SK-N-SH (cell line): ENCODE results near the gene ABCE1. TPM values are rescaled to one million over a fixed set of nuclear protein-coding genes. Genes with fewer than 3 reads are reported as not detected.

ENCODE experiments used
- CTCF ChIA-PET: fragments of 300-600, 350-600 bp; formaldehyde crosslinking; extraction: SDS; loops from one replicate; lab custom pipeline; 2021; lab: Yijun Ruan, JAX
- POLR2A ChIA-PET: fragments of 350-600 bp; sonication (Branson Sonifier 250); formaldehyde crosslinking; extraction: SDS; loops from one replicate; lab custom pipeline; 2020; ENCODE audit warnings: antibody characterized with exemption, inconsistent platforms; lab: Yijun Ruan, JAX
- DNase-seq: peaks from one replicate; pipeline ENCODE4 v3.0.0; 2012
- H2AFZ ChIP-seq: fragments of 200-600 bp; sonication (generic); 2 replicates; pipeline ENCODE4 v1.8.1; 2016; ENCODE audit warnings: antibody characterized with exemption, mild to moderate bottlenecking, low read depth
- H3F3A ChIP-seq: fragments of 200-600 bp; sonication (generic); replicated peaks from 2 replicates; pipeline ENCODE3; 2016; ENCODE audit warnings: antibody characterized with exemption, mild to moderate bottlenecking; ENCODE audit not compliant: insufficient read depth
- H3K27ac ChIP-seq, 2 experiments: fragments of 200-500 bp in 1 of 2; fragments of 200-600 bp in 1 of 2; sonication (Bioruptor generic) in 1 of 2; sonication (generic), shearing (Covaris generic) in 1 of 2; 2 replicates each; pipeline versions ENCODE4 v1.5.1 to v1.6.1; 2014 to 2016; ENCODE audit warnings: low read depth in 2 of 2, inconsistent platforms in 1 of 2, low read length in 1 of 2, mild to moderate bottlenecking in 1 of 2, mixed read lengths in 1 of 2
- H3K27me3 ChIP-seq: fragments of 200-600 bp; sonication (generic), shearing (Covaris generic); 2 replicates; pipeline ENCODE4 v1.6.1; 2016; ENCODE audit warnings: mixed run types; ENCODE audit not compliant: insufficient read depth
- H3K36me3 ChIP-seq, 2 experiments: fragments of 200-500 bp in 1 of 2; fragments of 200-600 bp in 1 of 2; sonication (Bioruptor generic) in 1 of 2; sonication (generic) in 1 of 2; replicated peaks in 1 of 2; 2 replicates each; pipeline versions ENCODE3 to v1.5.1; 2014 to 2016; ENCODE audit warnings: low read length in 1 of 2, mild to moderate bottlenecking in 1 of 2; ENCODE audit not compliant: insufficient read depth in 2 of 2, control insufficient read depth in 1 of 2
- H3K4me1 ChIP-seq, 2 experiments: fragments of 200-500 bp in 1 of 2; fragments of 200-600 bp in 1 of 2; sonication (Bioruptor generic) in 1 of 2; sonication (generic), shearing (Covaris generic) in 1 of 2; 2 replicates each; pipeline versions ENCODE4 v1.5.1 to v1.6.1; 2014 to 2016; ENCODE audit warnings: low read depth in 1 of 2, low read length in 1 of 2, mixed run types in 1 of 2; ENCODE audit not compliant: insufficient read depth in 2 of 2, control insufficient read depth in 1 of 2
- H3K4me2 ChIP-seq: fragments of 200-600 bp; sonication (generic), shearing (Covaris generic); 2 replicates; pipeline ENCODE4 v1.6.1; 2017; ENCODE audit warnings: mixed run types
- H3K4me3 ChIP-seq, 2 experiments: fragments of 200-500 bp in 1 of 2; fragments of 200-600 bp in 1 of 2; sonication (Bioruptor generic) in 1 of 2; sonication (generic), shearing (Covaris generic) in 1 of 2; 2 replicates each; pipeline versions ENCODE4 v1.5.1 to v1.8.1; 2014 to 2016; ENCODE audit warnings: low read depth in 2 of 2, inconsistent platforms in 1 of 2, low read length in 1 of 2, mild to moderate bottlenecking in 1 of 2, mixed read lengths in 1 of 2, moderate library complexity in 1 of 2
- H3K79me2 ChIP-seq: fragments of 200-600 bp; sonication (generic); 2 replicates; pipeline ENCODE4 v1.8.1; 2017; ENCODE audit warnings: mild to moderate bottlenecking; ENCODE audit not compliant: insufficient read depth
- H3K9ac ChIP-seq: fragments of 200-600 bp; sonication (generic); 2 replicates; pipeline ENCODE4 v1.6.1; 2017; ENCODE audit warnings: mixed run types
- H3K9me2 ChIP-seq: fragments of 200-600 bp; sonication (generic); 2 replicates; pipeline ENCODE4 v1.6.1; 2017; ENCODE audit warnings: mixed run types
- H3K9me3 ChIP-seq: fragments of 200-600 bp; sonication (generic); 2 replicates; pipeline ENCODE4 v1.6.1; 2017; ENCODE audit warnings: mixed run types, mild to moderate bottlenecking, moderate library complexity
- H4K20me1 ChIP-seq: fragments of 200-600 bp; sonication (generic); 2 replicates; pipeline ENCODE4 v1.6.1; 2017; ENCODE audit warnings: mild to moderate bottlenecking, mixed run types; ENCODE audit not compliant: insufficient read depth
- ELF1 ChIP-seq: IDR thresholded peaks from 2 replicates; pipeline ENCODE4 v1.4.0; 2012
- FOSL2 ChIP-seq: IDR thresholded peaks from 2 replicates; pipeline ENCODE4 v1.4.0; 2012; ENCODE audit warnings: low read depth, mild to moderate bottlenecking, moderate library complexity, borderline replicate concordance
- FOXJ3 ChIP-seq: sonication (generic); formaldehyde crosslinking; IDR thresholded peaks from 2 replicates; pipeline ENCODE4 v1.5.1; 2020; ENCODE audit warnings: mild to moderate bottlenecking, missing genetic modification reagents
- FOXM1 ChIP-seq: IDR thresholded peaks from 2 replicates; pipeline ENCODE4 v1.4.0; 2012; ENCODE audit warnings: low read depth, mild to moderate bottlenecking
- IRF3 ChIP-seq: fragments of 150-350 bp; IDR thresholded peaks from 2 replicates; pipeline ENCODE4 v1.6.1; 2016; ENCODE audit warnings: mild to moderate bottlenecking, low read depth, low read length
- JUND ChIP-seq: IDR thresholded peaks from 2 replicates; pipeline ENCODE4 v1.4.0; 2012
- MEF2A ChIP-seq: IDR thresholded peaks from 2 replicates; pipeline ENCODE4 v1.4.0; 2012; ENCODE audit warnings: low read depth, borderline replicate concordance
- SMC3 ChIP-seq: IDR thresholded peaks from 2 replicates; pipeline ENCODE4 v1.6.1; 2012; ENCODE audit warnings: low read depth, low read length, improper control_type of control experiment
- TEAD4 ChIP-seq: IDR thresholded peaks from 2 replicates; pipeline ENCODE4 v1.4.0; 2012; ENCODE audit warnings: mild to moderate bottlenecking, borderline replicate concordance; ENCODE audit not compliant: insufficient read depth
- YY1 ChIP-seq: IDR thresholded peaks from 2 replicates; pipeline ENCODE4 v1.4.0; 2012; ENCODE audit warnings: low read depth, mild to moderate bottlenecking
- WGBS: methylation state at CpG from one replicate; pipeline ENCODE4 v1.1.6; 2017; ENCODE audit warnings: low lambda C conversion rate; 5-methylcytosine and 5-hydroxymethylcytosine counted together
- polyA plus RNA-seq, 3 experiments: library from polyadenylated mRNA; depleted of rRNA; stranded (reverse); fragments of >200 nt; gene quantifications; 2 replicates each; pipeline ENCODE4 v1.2.3, GENCODE V29; 2012

Gene ABCE1
- polyA plus RNA-seq, 1 of the 3 experiments (the other 2 are of a cell fraction): 48.3 TPM

GRCh38 chr4:145167887-145168286 lies 69.8 kb downstream of the ABCE1 start:
- no peak overlapping the region for H3K4me3 ChIP-seq

GRCh38 chr4:145168581-145169187 lies 70.6 kb downstream of the ABCE1 start:
- Histone ChIP-seq H3K9me3 (no peaks in the 10 kb centered on the region), H2AFZ (no peak overlapping the region), H3F3A (no peaks in the 10 kb centered on the region), H3K9ac (no peak overlapping the region), H3K4me3 (no peak overlapping the region), H3K4me1 (no peaks in the 10 kb centered on the region; a peak in 1 of 4 replicates), H3K4me2 (no peak overlapping the region), H3K27me3 (no peaks in the 10 kb centered on the region), H3K36me3 (peaks cover 45 to 71% of the 10 kb centered on the region in 2 experiments), H3K9me2 (no peaks in the 10 kb centered on the region), H4K20me1 (no peaks in the 10 kb centered on the region), H3K27ac (no peak overlapping the region), H3K79me2 (peaks cover 62% of the 10 kb centered on the region)
- ChIA-PET CTCF (interaction anchor here (0.6 kb wide), 1 partner anchor 9 kb away, joined by 3 read pairs; no protein-coding TSS in a partner anchor), POLR2A (no interaction called here)
- 96% methylated on average over 2 of the region's 2 CpGs for WGBS
- DNase-seq: no peak
- TF ChIP-seq IRF3 (no peak), FOSL2 (no peak), ELF1 (no peak), MEF2A (no peak), FOXJ3 (CRISPR knock-in tag) (no peak), TEAD4 (no peak), SMC3 (no peak)

More at GRCh38 chr4:145167887-145168286, 69.8 kb downstream of the ABCE1 start:
- H4K20me1 ChIP-seq: no peaks in the 10 kb centered on the region
- H3K9me3 ChIP-seq: no peaks in the 10 kb centered on the region
- 95% methylated on average over 2 of the region's 2 CpGs for WGBS
- no peaks in the 10 kb centered on the region; a peak in 1 of 4 replicates for H3K4me1 ChIP-seq
- ChIA-PET CTCF (interaction anchor here (1.1 kb wide), 1 partner anchor 15 kb away, joined by 3 read pairs; no protein-coding TSS in a partner anchor), POLR2A (no interaction called here)
- no peaks in the 10 kb centered on the region for H3K9me2 ChIP-seq
- H3K79me2 ChIP-seq: peaks cover 54% of the 10 kb centered on the region
- H2AFZ ChIP-seq: no peak overlapping the region
- H3F3A ChIP-seq: no peaks in the 10 kb centered on the region
- H3K27ac ChIP-seq: no peak overlapping the region
- no peaks in the 10 kb centered on the region for H3K27me3 ChIP-seq
- H3K4me2 ChIP-seq: no peak overlapping the region
- peaks cover 46 to 74% of the 10 kb centered on the region in 2 experiments for H3K36me3 ChIP-seq
- TF ChIP-seq YY1 (no peak), SMC3 (no peak), JUND (no peak), IRF3 (no peak), MEF2A (no peak), FOXM1 (no peak)
- DNase-seq: no peak
- H3K9ac ChIP-seq: no peak overlapping the region
